ENCODE data around the gene PSMB2. TPM values are rescaled to one million over a fixed set of nuclear protein-coding genes. Genes with fewer than 3 reads are reported as not detected.
"Not testable (repeated sequence)": the region's sequence is repeated elsewhere in the genome, so short reads cannot be mapped to it uniquely, and the experiment has no call there.

PSMB2 gene
- total RNA-seq, result 10 to 100 TPM; 35.9 to 36.2 TPM
- polyA plus RNA-seq, result 10 to 100 TPM; 27.7 to 38.3 TPM
- long read RNA-seq, donor 1, transcript PSMB2-201 (6 exons, 2,701 nt), result major isoform, 29 of 36 reads
- long read RNA-seq, donor 1, partial matches to known transcripts, result 2 of 36 reads
- long read RNA-seq, donor 1, other reads (novel, unspliced or antisense), result 5 of 36 reads
- long read RNA-seq, donor 2, transcript PSMB2-201 (6 exons, 2,701 nt), result major isoform, 25 of 28 reads
- long read RNA-seq, donor 2, partial matches to known transcripts, result 1 of 28 reads
- long read RNA-seq, donor 2, other reads (novel, unspliced or antisense), result 2 of 28 reads

- Histone ChIP-seq H3K4me1 (ENCODE audit: control insufficient read depth in 1 of 2, insufficient read depth in 2 of 2, low read length in 2 of 2) (no peaks in the 10 kb centered on the region), H3K4me3 (ENCODE audit: low read length in 2 of 2) (peak within 1 kb of the TSS; percentile 87 to 97), H3K27me3 (ENCODE audit: control insufficient read depth in 1 of 2, insufficient read depth in 2 of 2, low read length in 1 of 2) (no peaks in the 10 kb centered on the region), H3K9me3 (ENCODE audit: control insufficient read depth, low read length) (no peaks in the 10 kb centered on the region), H3K27ac (ENCODE audit: low read depth in 1 of 2, low read length in 2 of 2) (peak within 1 kb of the TSS; percentile 25 to 90), H3K36me3 (ENCODE audit: control insufficient read depth in 1 of 2, insufficient read depth in 2 of 2, low read length in 1 of 2) (no peaks in the 10 kb centered on the region)
- DNase-seq (peak; percentile 97 to 99), ATAC-seq (ENCODE audit: low FRiP score) (peak; percentile 98)
- intact Hi-C loops (cut with DNase I), result loop anchor here in 1 of 2 donors (5.0 kb wide), 1 partner anchor 76 kb away; the partner anchor contains the start of gene C1orf216
- 0% methylated on average over 43 of the region's 43 CpGs for WGBS, 2 donors
Observed at GRCh38 chr1:35641233-35641866, at the start of gene PSMB2. Gene PSMB2 (minus strand): TSS chr1:35641526. CDS start chr1:35641432, 94 bp downstream.

GRCh38 chr1:35691080-35691479 is 49.8 kb upstream of the PSMB2 start:
- Histone ChIP-seq H3K36me3 (ENCODE audit: control insufficient read depth in 1 of 2, insufficient read depth in 2 of 2, low read length in 1 of 2) (no peaks in the 10 kb centered on the region), H3K4me1 (ENCODE audit: control insufficient read depth in 1 of 2, insufficient read depth in 2 of 2, low read length in 2 of 2) (no peaks in the 10 kb centered on the region), H3K4me3 (ENCODE audit: low read length in 2 of 2) (no peak overlapping the region), H3K9me3 (ENCODE audit: control insufficient read depth, low read length) (no peaks in the 10 kb centered on the region), H3K27ac (ENCODE audit: low read depth in 1 of 2, low read length in 2 of 2) (no peak overlapping the region), H3K27me3 (ENCODE audit: control insufficient read depth in 1 of 2, insufficient read depth in 2 of 2, low read length in 1 of 2) (no peaks in the 10 kb centered on the region)
- intact Hi-C loops (cut with DNase I), result no loop called here
- WGBS, 2 donors, result 18 to 30% methylated on average over 8 to 9 of the region's 9 CpGs
- DNase-seq (no peak), ATAC-seq (ENCODE audit: low FRiP score) (no peak)

GRCh38 chr1:35690103-35690502 is 48.8 kb upstream of the PSMB2 start:
- WGBS, 2 donors, result 90 to 91% methylated on average over 4 of the region's 4 CpGs
- H3K27ac ChIP-seq (ENCODE audit: low read depth in 1 of 2, low read length in 2 of 2); H3K9me3 ChIP-seq (ENCODE audit: control insufficient read depth, low read length); H3K36me3 ChIP-seq (ENCODE audit: control insufficient read depth in 1 of 2, insufficient read depth in 2 of 2, low read length in 1 of 2); ATAC-seq (ENCODE audit: low FRiP score); DNase-seq; H3K27me3 ChIP-seq (ENCODE audit: control insufficient read depth in 1 of 2, insufficient read depth in 2 of 2, low read length in 1 of 2); intact Hi-C loops (cut with DNase I); H3K4me1 ChIP-seq (ENCODE audit: control insufficient read depth in 1 of 2, insufficient read depth in 2 of 2, low read length in 2 of 2); H3K4me3 ChIP-seq (ENCODE audit: low read length in 2 of 2): not testable (repeated sequence)

- Histone ChIP-seq H3K4me1 (ENCODE audit: control insufficient read depth in 1 of 2, insufficient read depth in 2 of 2, low read length in 2 of 2) (no peaks in the 10 kb centered on the region), H3K9me3 (ENCODE audit: control insufficient read depth, low read length) (no peaks in the 10 kb centered on the region), H3K4me3 (ENCODE audit: low read length in 2 of 2) (no peak overlapping the region), H3K27me3 (ENCODE audit: control insufficient read depth in 1 of 2, insufficient read depth in 2 of 2, low read length in 1 of 2) (no peaks in the 10 kb centered on the region), H3K36me3 (ENCODE audit: control insufficient read depth in 1 of 2, insufficient read depth in 2 of 2, low read length in 1 of 2) (no peaks in the 10 kb centered on the region), H3K27ac (ENCODE audit: low read depth in 1 of 2, low read length in 2 of 2) (no peak overlapping the region)
- ATAC-seq (ENCODE audit: low FRiP score) (no peak), DNase-seq (no peak)
- WGBS, 2 donors, result 89 to 92% methylated on average over 5 of the region's 5 CpGs
- intact Hi-C loops (cut with DNase I), result no loop called here
Observed at GRCh38 chr1:35688161-35688560, 46.8 kb upstream of the PSMB2 start.

GRCh38 chr1:35683012-35683411 is 41.7 kb upstream of the PSMB2 start:
- H3K4me1 ChIP-seq (ENCODE audit: control insufficient read depth in 1 of 2, insufficient read depth in 2 of 2, low read length in 2 of 2), result no peaks in the 10 kb centered on the region
- ATAC-seq (ENCODE audit: low FRiP score) (no peak), DNase-seq (no peak)
- no peaks in the 10 kb centered on the region for H3K9me3 ChIP-seq (ENCODE audit: control insufficient read depth, low read length)
- no peaks in the 10 kb centered on the region for H3K36me3 ChIP-seq (ENCODE audit: control insufficient read depth in 1 of 2, insufficient read depth in 2 of 2, low read length in 1 of 2)
- WGBS, 2 donors, result 44 to 53% methylated on average over 5 of the region's 5 CpGs
- H3K27me3 ChIP-seq (ENCODE audit: control insufficient read depth in 1 of 2, insufficient read depth in 2 of 2, low read length in 1 of 2), result no peaks in the 10 kb centered on the region
- intact Hi-C loops (cut with DNase I), result no loop called here
- H3K27ac ChIP-seq (ENCODE audit: low read depth in 1 of 2, low read length in 2 of 2), result no peak overlapping the region
- no peak overlapping the region for H3K4me3 ChIP-seq (ENCODE audit: low read length in 2 of 2)

- H3K9me3 ChIP-seq (ENCODE audit: control insufficient read depth, low read length), result no peaks in the 10 kb centered on the region
- H3K4me3 ChIP-seq (ENCODE audit: low read length in 2 of 2), result no peak overlapping the region
- no peak overlapping the region for H3K27ac ChIP-seq (ENCODE audit: low read depth in 1 of 2, low read length in 2 of 2)
- intact Hi-C loops (cut with DNase I), result no loop called here
- no peaks in the 10 kb centered on the region for H3K4me1 ChIP-seq (ENCODE audit: control insufficient read depth in 1 of 2, insufficient read depth in 2 of 2, low read length in 2 of 2)
- ATAC-seq (ENCODE audit: low FRiP score) (no peak), DNase-seq (no peak)
- H3K36me3 ChIP-seq (ENCODE audit: control insufficient read depth in 1 of 2, insufficient read depth in 2 of 2, low read length in 1 of 2), result no peaks in the 10 kb centered on the region
- WGBS, 2 donors, result 89 to 92% methylated on average over 3 of the region's 3 CpGs
- no peaks in the 10 kb centered on the region for H3K27me3 ChIP-seq (ENCODE audit: control insufficient read depth in 1 of 2, insufficient read depth in 2 of 2, low read length in 1 of 2)
Observed at GRCh38 chr1:35680271-35680670, 38.9 kb upstream of the PSMB2 start.

GRCh38 chr1:35675773-35676172 is 34.4 kb upstream of the PSMB2 start:
- no peaks in the 10 kb centered on the region for H3K9me3 ChIP-seq (ENCODE audit: control insufficient read depth, low read length)
- no peaks in the 10 kb centered on the region for H3K36me3 ChIP-seq (ENCODE audit: control insufficient read depth in 1 of 2, insufficient read depth in 2 of 2, low read length in 1 of 2)
- WGBS, 2 donors, result 79 to 81% methylated on average over 1 of the region's 1 CpG
- DNase-seq (no peak), ATAC-seq (ENCODE audit: low FRiP score) (no peak)
- H3K4me3 ChIP-seq (ENCODE audit: low read length in 2 of 2), result no peak overlapping the region
- H3K27me3 ChIP-seq (ENCODE audit: control insufficient read depth in 1 of 2, insufficient read depth in 2 of 2, low read length in 1 of 2), result no peaks in the 10 kb centered on the region
- H3K27ac ChIP-seq (ENCODE audit: low read depth in 1 of 2, low read length in 2 of 2), result no peak overlapping the region
- H3K4me1 ChIP-seq (ENCODE audit: control insufficient read depth in 1 of 2, insufficient read depth in 2 of 2, low read length in 2 of 2), result no peaks in the 10 kb centered on the region
- intact Hi-C loops (cut with DNase I), result no loop called here

- H3K4me3 ChIP-seq (ENCODE audit: low read length in 2 of 2), result no peak overlapping the region
- 77 to 78% methylated on average over 5 of the region's 5 CpGs for WGBS, 2 donors
- intact Hi-C loops (cut with DNase I), result no loop called here
- no peak overlapping the region for H3K27ac ChIP-seq (ENCODE audit: low read depth in 1 of 2, low read length in 2 of 2)
- ATAC-seq (ENCODE audit: low FRiP score), result no peak
- H3K27me3 ChIP-seq (ENCODE audit: control insufficient read depth in 1 of 2, insufficient read depth in 2 of 2, low read length in 1 of 2), result no peaks in the 10 kb centered on the region
- H3K9me3 ChIP-seq (ENCODE audit: control insufficient read depth, low read length), result no peaks in the 10 kb centered on the region
- H3K36me3 ChIP-seq (ENCODE audit: control insufficient read depth in 1 of 2, insufficient read depth in 2 of 2, low read length in 1 of 2), result no peaks in the 10 kb centered on the region
- no peaks in the 10 kb centered on the region for H3K4me1 ChIP-seq (ENCODE audit: control insufficient read depth in 1 of 2, insufficient read depth in 2 of 2, low read length in 2 of 2)
- DNase-seq, result no peak
Observed at GRCh38 chr1:35674111-35674510, 32.8 kb upstream of the PSMB2 start.

- Histone ChIP-seq H3K36me3 (ENCODE audit: control insufficient read depth in 1 of 2, insufficient read depth in 2 of 2, low read length in 1 of 2) (no peaks in the 10 kb centered on the region), H3K9me3 (ENCODE audit: control insufficient read depth, low read length) (no peaks in the 10 kb centered on the region), H3K27ac (ENCODE audit: low read depth in 1 of 2, low read length in 2 of 2) (no peak overlapping the region), H3K4me1 (ENCODE audit: control insufficient read depth in 1 of 2, insufficient read depth in 2 of 2, low read length in 2 of 2) (no peaks in the 10 kb centered on the region), H3K27me3 (ENCODE audit: control insufficient read depth in 1 of 2, insufficient read depth in 2 of 2, low read length in 1 of 2) (no peaks in the 10 kb centered on the region), H3K4me3 (ENCODE audit: low read length in 2 of 2) (no peak overlapping the region)
- WGBS, 2 donors, result 68 to 82% methylated on average over 6 of the region's 6 CpGs
- ATAC-seq (ENCODE audit: low FRiP score) (no peak), DNase-seq (no peak)
- intact Hi-C loops (cut with DNase I), result no loop called here
Observed at GRCh38 chr1:35672116-35672515, 30.8 kb upstream of the PSMB2 start.

Data from aorta (tissue), 5 donors.